WTC11 (cell line): ENCODE data around the gene TRIM26. TPM values are rescaled to one million over a fixed set of nuclear protein-coding genes. Genes with fewer than 3 reads are reported as not detected.

Source experiments
- ATAC-seq: fragments of 200-7000 bp; cut with Tn5 transposase; 2 replicates; pipeline ENCODE4 v1.10.0; 2021; ENCODE audit warnings: mild to moderate bottlenecking, moderate library complexity
- CTCF ChIA-PET: fragments of 300-600 bp; sonication (Branson Sonifier 250); formaldehyde crosslinking; loops from one replicate; lab custom pipeline; 2021; ENCODE audit warnings: antibody characterized with exemption; lab: Charles Lee
- POLR2A ChIA-PET: fragments of 350-600 bp; sonication (Branson Sonifier 250); formaldehyde crosslinking; loops from one replicate; lab custom pipeline; 2021; ENCODE audit warnings: antibody characterized with exemption; lab: Charles Lee
- DNase-seq: peaks from one replicate; pipeline ENCODE4 v3.0.0; 2021; ENCODE audit warnings: low spot score
- H3K27ac Mint-ChIP-seq: 2 replicates; pipeline ENCODE4 v1.8.0; 2021; ENCODE audit warnings: mixed read lengths
- H3K27me3 Mint-ChIP-seq: 2 replicates; pipeline ENCODE4 v1.8.0; 2021; ENCODE audit warnings: low read depth, mild to moderate bottlenecking, moderate library complexity, mixed read lengths
- H3K36me3 Mint-ChIP-seq: 2 replicates; pipeline ENCODE4 v1.8.0; 2021; ENCODE audit warnings: mixed read lengths
- H3K4me1 Mint-ChIP-seq: 2 replicates; pipeline ENCODE4 v1.8.0; 2022; ENCODE audit warnings: mixed read lengths
- H3K4me3 Mint-ChIP-seq: 2 replicates; pipeline ENCODE4 v1.8.0; 2021; ENCODE audit warnings: mild to moderate bottlenecking, moderate library complexity, mixed read lengths
- H3K9me3 Mint-ChIP-seq: 2 replicates; pipeline ENCODE4 v1.8.0; 2021; ENCODE audit warnings: mixed read lengths
- ATF3 ChIP-seq: sonication (generic); formaldehyde crosslinking; conservative IDR thresholded peaks from 2 replicates; pipeline ENCODE4 v1.8.1; 2022; ENCODE audit warnings: mild to moderate bottlenecking, missing genetic modification reagents
- CREM ChIP-seq: sonication (generic); formaldehyde crosslinking; IDR thresholded peaks from 2 replicates; pipeline ENCODE4 v1.8.1; 2022; ENCODE audit warnings: mild to moderate bottlenecking, missing genetic modification reagents, moderate library complexity
- E2F4 ChIP-seq: sonication (generic); formaldehyde crosslinking; IDR thresholded peaks from 2 replicates; pipeline ENCODE4 v1.8.1; 2022; ENCODE audit warnings: low read depth, mild to moderate bottlenecking, moderate library complexity, missing genetic modification reagents, borderline replicate concordance
- ELF4 ChIP-seq: sonication (generic); formaldehyde crosslinking; IDR thresholded peaks from 2 replicates; pipeline ENCODE4 v1.8.1; 2022; ENCODE audit warnings: low read depth, mild to moderate bottlenecking, moderate library complexity, missing genetic modification reagents
- ERG ChIP-seq: fragments of 250-450 bp; sonication (Bioruptor Pico); IDR thresholded peaks from 2 replicates; pipeline ENCODE4 v1.8.0; 2021; ENCODE audit warnings: mild to moderate bottlenecking
- ESRRA ChIP-seq: sonication (generic); formaldehyde crosslinking; IDR thresholded peaks from 2 replicates; pipeline ENCODE4 v1.8.1; 2022; ENCODE audit warnings: mild to moderate bottlenecking, missing genetic modification reagents, borderline replicate concordance
- FOXK1 ChIP-seq: sonication (generic); formaldehyde crosslinking; IDR thresholded peaks from 2 replicates; pipeline ENCODE4 v1.8.0; 2022; ENCODE audit warnings: mild to moderate bottlenecking, moderate library complexity, missing genetic modification reagents
- GRHL2 ChIP-seq: fragments of 250-450 bp; sonication (Bioruptor Pico); IDR thresholded peaks from 2 replicates; pipeline ENCODE4 v1.8.0; 2022; ENCODE audit warnings: mild to moderate bottlenecking, moderate library complexity; ENCODE audit not compliant: insufficient replicate concordance, severe bottlenecking
- HMGA2 ChIP-seq: fragments of 250-450 bp; sonication (Bioruptor Pico); IDR thresholded peaks from 2 replicates; pipeline ENCODE4 v1.4.0; 2021; ENCODE audit warnings: mild to moderate bottlenecking, moderate library complexity
- HMGXB4 ChIP-seq: sonication (generic); formaldehyde crosslinking; IDR thresholded peaks from 2 replicates; pipeline ENCODE4 v1.8.1; 2023; ENCODE audit warnings: mild to moderate bottlenecking, moderate library complexity, missing genetic modification reagents
- MLX ChIP-seq: sonication (generic); formaldehyde crosslinking; IDR thresholded peaks from 2 replicates; pipeline ENCODE4 v1.8.1; 2023; ENCODE audit warnings: mild to moderate bottlenecking, missing genetic modification reagents, moderate library complexity
- NFYB ChIP-seq: sonication (generic); formaldehyde crosslinking; conservative IDR thresholded peaks from 2 replicates; pipeline ENCODE4 v1.8.0; 2022; ENCODE audit warnings: low read depth, missing genetic modification reagents
- NR1H2 ChIP-seq: sonication (generic); formaldehyde crosslinking; IDR thresholded peaks from 2 replicates; pipeline ENCODE4 v1.9.0; 2021; ENCODE audit warnings: mild to moderate bottlenecking, moderate library complexity, missing genetic modification reagents
- OVOL2 ChIP-seq: fragments of 250-450 bp; sonication (Bioruptor Pico); IDR thresholded peaks from 2 replicates; pipeline ENCODE4 v1.9.0; 2021; ENCODE audit warnings: mild to moderate bottlenecking, borderline replicate concordance
- PRDM15 ChIP-seq: sonication (generic); formaldehyde crosslinking; IDR thresholded peaks from 2 replicates; pipeline ENCODE4 v1.8.0; 2022; ENCODE audit warnings: missing genetic modification reagents
- TP53 ChIP-seq: sonication (generic); formaldehyde crosslinking; IDR thresholded peaks from 2 replicates; pipeline ENCODE4 v1.8.1; 2023; ENCODE audit warnings: mild to moderate bottlenecking, missing genetic modification reagents
- USF1 ChIP-seq: sonication (generic); formaldehyde crosslinking; IDR thresholded peaks from 2 replicates; pipeline ENCODE4 v1.8.0; 2022; ENCODE audit warnings: mild to moderate bottlenecking, missing genetic modification reagents
- ZBTB21 ChIP-seq: sonication (generic); formaldehyde crosslinking; IDR thresholded peaks from 2 replicates; pipeline ENCODE4 v1.8.1; 2023; ENCODE audit warnings: mild to moderate bottlenecking, missing genetic modification reagents, borderline replicate concordance
- ZNF219 ChIP-seq: sonication (generic); formaldehyde crosslinking; IDR thresholded peaks from 2 replicates; pipeline ENCODE4 v1.8.0; 2023; ENCODE audit warnings: missing genetic modification reagents, mild to moderate bottlenecking, borderline replicate concordance
- ZNF281 ChIP-seq: sonication (generic); formaldehyde crosslinking; IDR thresholded peaks from 2 replicates; pipeline ENCODE4 v1.8.0; 2023; ENCODE audit warnings: mild to moderate bottlenecking, missing genetic modification reagents
- ZNF512 ChIP-seq: sonication (generic); formaldehyde crosslinking; IDR thresholded peaks from 2 replicates; pipeline ENCODE4 v1.8.1; 2022; ENCODE audit warnings: missing genetic modification reagents, borderline replicate concordance
- total RNA-seq: library from RNA; stranded (reverse); gene quantifications from 3 replicates; pipeline ENCODE4 v1.2.3, GENCODE V29; 2021

Gene TRIM26
- total RNA-seq, 1 experiment from 2014 or later, result 27.7 TPM

- H3K27ac Mint-ChIP-seq, result peak overlapping the region; percentile 92
- H3K4me3 Mint-ChIP-seq, result peak overlapping the region; percentile 97
- POLR2A ChIA-PET, result interaction anchor here (2.6 kb wide), 1 partner anchor 112 kb away, joined by 20 read pairs; the partner anchor contains the start of gene TRIM39
- peaks cover 38% of the 10 kb centered on the region for H3K4me1 Mint-ChIP-seq
- no peaks in the 10 kb centered on the region; the same call in 1 of the 2 replicates for H3K36me3 Mint-ChIP-seq
- no peaks in the 10 kb centered on the region for H3K9me3 Mint-ChIP-seq
- CTCF ChIA-PET, result interaction anchor here (0.6 to 2.8 kb wide), 5 partner anchors 14 to 144 kb away, joined by 3 to 22 read pairs (median 4); no protein-coding TSS in a partner anchor
- ATAC-seq (peak; percentile 56), DNase-seq (peak; percentile 69)
- H3K27me3 Mint-ChIP-seq, result peaks cover 21% of the 10 kb centered on the region
- TF ChIP-seq TP53 (CRISPR knock-in tag) (no peak), OVOL2 (CRISPR knock-in tag) (no peak), E2F4 (CRISPR knock-in tag) (no peak), FOXK1 (CRISPR knock-in tag) (peak; percentile 83), ERG (CRISPR knock-in tag) (no peak), ELF4 (CRISPR knock-in tag) (peak; percentile 91; the same call in 1 of the 2 replicates), HMGA2 (no peak), CREM (CRISPR knock-in tag) (peak; percentile 47; the same call in 1 of the 2 replicates), PRDM15 (CRISPR knock-in tag) (peak; percentile 46; the same call in 1 of the 2 replicates), ZBTB21 (CRISPR knock-in tag) (peak; percentile 68; the same call in 1 of the 2 replicates), MLX (0 out of 2 replicates have a peak, but pooled peaks have one; percentile 56), HMGXB4 (peak; percentile 58; the same call in 1 of the 2 replicates), NFYB (CRISPR knock-in tag) (no peak), NR1H2 (no peak; the same call in 1 of the 2 replicates), GRHL2 (CRISPR knock-in tag) (no peak), ZNF281 (CRISPR knock-in tag) (0 out of 2 replicates have a peak, but pooled peaks have one; percentile 50), ESRRA (peak; percentile 67; the same call in 1 of the 2 replicates), USF1 (CRISPR knock-in tag) (no peak), ZNF219 (CRISPR knock-in tag) (no peak), ATF3 (no peak), ZNF512 (CRISPR knock-in tag) (no peak)
Observed at GRCh38 chr6:30213957-30214656, 901 bp upstream of the TRIM26 start.
